ENCODE results near the gene SUPT5H.
A peak's percentile ranks its signal among the peaks of the same experiment; 100 is the strongest.
"Not testable (repeated sequence)": the region's sequence is repeated elsewhere in the genome, so short reads cannot be mapped to it uniquely, and the experiment has no call there.

The SUPT5H gene

DNA sequence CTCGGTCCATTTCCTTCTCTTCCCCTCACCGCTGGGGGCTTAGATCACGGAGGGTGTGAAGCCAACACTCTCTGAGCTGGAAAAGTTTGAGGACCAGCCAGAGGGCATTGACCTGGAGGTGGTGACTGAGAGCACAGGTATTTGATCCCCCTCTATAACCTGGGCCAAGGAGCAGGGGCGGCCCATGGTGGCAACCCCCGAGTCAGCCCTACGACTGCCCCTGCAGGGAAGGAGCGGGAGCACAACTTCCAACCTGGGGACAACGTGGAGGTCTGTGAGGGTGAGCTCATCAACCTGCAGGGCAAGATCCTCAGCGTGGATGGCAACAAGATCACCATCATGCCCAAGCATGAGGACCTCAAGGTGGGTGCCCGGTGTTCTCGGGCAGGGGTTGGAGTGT, 23.7 kb downstream of the SUPT5H start:
- no peak for FAIRE-seq

- no peak for FAIRE-seq
These were observed 24.2 kb downstream of the SUPT5H start for GRCh38 chr19:39469567-39469966.

GRCh38 chr19:39470724-39471339, 25.4 kb downstream of the SUPT5H start:
- FAIRE-seq, result no peak

- no peak for FAIRE-seq
These were observed 26.6 kb downstream of the SUPT5H start for GRCh38 chr19:39471756-39472536.

DNA sequence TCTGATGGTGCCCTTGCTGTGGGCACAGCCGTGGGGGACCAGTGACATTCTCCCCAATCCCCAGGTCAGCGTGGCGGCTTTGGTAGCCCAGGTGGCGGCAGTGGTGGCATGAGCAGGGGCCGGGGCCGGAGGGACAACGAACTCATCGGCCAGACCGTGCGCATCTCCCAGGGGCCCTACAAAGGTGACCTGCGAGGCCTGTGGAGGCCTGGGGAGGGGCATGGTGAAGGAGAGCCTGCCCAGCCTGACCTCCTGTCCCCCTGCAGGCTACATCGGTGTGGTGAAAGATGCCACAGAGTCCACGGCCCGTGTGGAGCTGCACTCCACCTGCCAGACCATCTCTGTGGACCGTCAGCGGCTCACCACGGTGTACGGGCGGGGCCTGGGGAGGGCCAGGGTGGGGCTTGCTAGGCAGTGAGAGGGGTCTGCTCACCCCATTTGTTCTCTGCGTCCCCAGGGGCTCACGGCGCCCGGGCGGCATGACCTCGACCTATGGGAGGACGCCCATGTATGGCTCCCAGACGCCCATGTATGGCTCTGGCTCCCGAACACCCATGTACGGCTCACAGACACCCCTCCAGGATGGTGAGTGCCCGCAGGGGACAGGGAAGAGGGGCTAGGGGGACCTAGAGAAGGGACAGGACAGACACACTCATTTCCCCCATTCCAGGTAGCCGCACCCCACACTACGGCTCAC, 27.5 kb downstream of the SUPT5H start:
- FAIRE-seq, result no peak

- no peak for FAIRE-seq
These were observed 28.1 kb downstream of the SUPT5H start for GRCh38 chr19:39473443-39473960.

DNA sequence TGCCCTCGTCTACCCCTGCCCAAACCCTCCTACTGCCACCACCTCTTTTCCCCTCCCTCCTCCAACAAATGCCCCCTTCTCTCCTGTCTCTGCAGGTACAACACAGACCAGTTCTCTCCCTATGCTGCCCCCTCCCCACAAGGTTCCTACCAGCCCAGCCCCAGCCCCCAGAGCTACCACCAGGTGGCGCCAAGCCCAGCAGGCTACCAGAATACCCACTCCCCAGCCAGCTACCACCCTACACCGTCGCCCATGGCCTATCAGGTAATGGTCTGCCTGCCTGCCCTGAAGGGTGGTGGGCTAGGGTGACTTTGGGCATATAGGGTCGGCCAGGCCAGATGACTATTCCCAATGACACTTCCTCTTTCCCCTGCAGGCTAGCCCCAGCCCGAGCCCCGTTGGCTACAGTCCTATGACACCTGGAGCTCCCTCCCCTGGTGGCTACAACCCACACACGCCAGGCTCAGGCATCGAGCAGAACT, 28.8 kb downstream of the SUPT5H start:
- no peak for FAIRE-seq

GRCh38 chr19:39475748-39476147, 30.4 kb downstream of the SUPT5H start:
- no peak for FAIRE-seq

DNA sequence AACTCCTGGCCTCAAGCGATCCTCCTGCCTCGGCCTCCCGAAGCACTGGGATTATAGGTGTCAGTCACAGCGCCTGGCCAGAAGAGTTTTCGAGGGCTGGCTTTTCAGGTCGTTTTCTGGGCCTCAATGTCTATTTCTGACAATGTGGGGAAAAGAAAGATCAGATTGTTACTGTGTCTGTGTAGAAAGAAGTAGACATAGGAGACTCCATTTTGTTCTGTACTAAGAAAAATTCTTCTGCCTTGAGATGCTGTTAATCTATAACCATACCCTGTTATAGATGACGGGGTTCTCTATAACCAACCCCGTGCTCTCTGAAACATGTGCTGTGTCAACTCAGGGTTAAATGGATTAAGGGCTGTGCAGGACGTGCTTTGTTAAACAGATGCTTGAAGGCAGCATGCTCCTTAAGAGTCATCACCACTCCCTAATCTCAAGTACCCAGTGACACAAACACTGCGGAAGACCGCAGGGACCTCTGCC, 34.0 kb downstream of the SUPT5H start:
- FAIRE-seq, result not testable (repeated sequence)

DNA sequence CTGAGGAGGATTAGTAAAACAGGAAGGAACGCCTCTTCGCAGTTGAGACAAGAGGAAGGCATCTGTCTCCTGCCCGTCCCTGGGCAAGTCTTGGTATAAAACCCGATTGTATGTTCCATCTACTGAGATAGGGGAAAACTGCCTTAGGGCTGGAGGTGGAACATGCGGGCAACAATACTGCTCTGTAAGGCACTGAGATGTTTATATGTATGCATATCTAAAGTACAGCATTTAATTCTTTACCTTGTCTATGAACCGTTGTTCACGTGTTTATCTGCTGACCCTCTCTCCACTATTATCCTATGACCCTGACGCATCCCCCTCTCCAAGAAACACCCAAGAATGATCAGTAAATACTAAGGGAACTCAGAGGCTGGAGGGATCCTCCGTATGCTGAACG, 34.5 kb downstream of the SUPT5H start:
- FAIRE-seq, result no peak

DNA sequence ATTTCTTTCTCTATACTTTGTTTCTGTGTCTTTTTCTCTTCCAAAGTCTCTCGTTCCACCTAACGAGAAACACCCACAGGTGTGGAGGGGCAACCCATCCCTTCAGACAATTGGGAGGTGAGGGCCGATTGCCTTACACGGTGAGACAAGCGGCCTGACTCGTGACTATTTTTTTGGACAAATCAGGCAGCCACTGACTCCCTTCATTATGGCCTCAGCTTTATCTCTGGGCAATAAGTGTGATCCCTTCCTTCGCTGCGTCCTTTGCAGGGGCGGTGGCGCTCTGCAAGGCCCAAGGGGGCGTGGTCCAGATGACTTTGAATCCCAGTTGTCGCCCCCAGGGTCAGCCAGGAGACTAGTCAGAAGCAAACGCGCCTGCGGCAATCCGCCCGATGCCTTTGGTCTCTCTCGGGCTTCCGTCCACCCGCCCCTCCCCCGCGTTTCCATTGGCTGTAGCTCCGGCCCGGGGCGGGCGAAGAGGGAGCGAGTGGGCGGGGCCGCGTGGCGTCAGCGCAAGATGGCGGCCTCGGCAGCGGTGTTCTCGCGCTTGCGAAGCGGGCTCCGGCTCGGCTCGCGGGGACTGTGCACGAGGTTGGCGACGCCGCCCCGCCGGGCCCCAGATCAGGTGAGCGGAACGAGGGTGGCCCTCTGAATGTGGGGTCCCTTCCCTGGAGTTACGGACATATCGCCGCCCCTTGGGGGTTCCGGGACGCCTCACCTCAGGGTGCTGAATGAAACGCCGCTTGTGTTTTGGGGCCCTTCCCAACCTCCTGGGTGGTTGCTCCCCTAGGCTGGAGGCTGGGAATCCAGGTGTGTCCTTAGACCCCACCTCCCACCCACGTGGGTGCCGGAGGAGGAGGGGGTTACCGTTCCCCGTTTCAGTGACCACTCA, 35.2 kb downstream of the SUPT5H start, which contains the start of gene TIMM50:
TIMM50 (plus strand) TSS at position 502 of the 892 bp plus-strand sequence; CDS start at position 518, 16 bp downstream.
- FAIRE-seq, result peak; percentile 83

- no peak for FAIRE-seq
These were observed 35.8 kb downstream of the SUPT5H start for GRCh38 chr19:39481229-39481545.

DNA sequence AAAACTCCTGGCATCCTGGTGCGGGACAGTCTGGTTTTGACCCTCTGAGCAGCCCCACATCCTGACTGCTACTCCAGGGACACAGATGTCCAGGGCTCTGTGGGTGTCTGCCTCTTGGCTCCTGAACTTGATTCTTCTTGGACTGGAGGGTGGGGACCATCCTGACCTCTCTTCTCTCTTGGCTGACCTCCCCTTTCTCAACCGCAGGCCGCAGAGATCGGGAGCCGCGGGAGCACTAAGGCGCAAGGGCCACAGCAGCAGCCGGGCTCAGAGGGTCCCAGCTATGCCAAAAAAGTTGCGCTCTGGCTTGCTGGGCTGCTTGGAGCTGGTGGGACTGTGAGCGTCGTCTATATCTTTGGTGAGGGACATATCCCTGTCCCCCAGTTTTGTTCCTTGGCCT, 36.3 kb downstream of the SUPT5H start:
- FAIRE-seq, result no peak

- FAIRE-seq, result no peak
These were observed 37.8 kb downstream of the SUPT5H start for GRCh38 chr19:39483141-39483540.

DNA sequence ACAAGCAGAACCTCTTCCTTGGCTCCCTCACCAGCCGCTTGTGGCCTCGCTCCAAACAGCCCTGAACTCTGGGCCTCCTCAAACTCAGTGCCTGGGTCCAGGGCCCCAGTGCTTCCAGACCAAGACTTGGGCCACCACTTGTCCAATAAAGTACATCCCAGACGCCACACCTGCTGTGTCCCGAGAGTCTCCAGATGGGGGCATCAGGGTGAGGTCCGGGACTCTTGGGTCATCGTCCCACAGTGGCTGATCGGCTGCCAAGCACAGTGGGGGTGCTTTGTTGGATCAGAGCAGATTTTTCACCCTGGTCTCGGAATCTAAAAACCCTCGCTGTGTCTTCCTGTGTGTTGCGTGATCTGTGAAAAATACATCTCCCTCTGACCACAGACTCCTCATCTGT, 44.4 kb downstream of the SUPT5H start:
- FAIRE-seq, result no peak

DNA sequence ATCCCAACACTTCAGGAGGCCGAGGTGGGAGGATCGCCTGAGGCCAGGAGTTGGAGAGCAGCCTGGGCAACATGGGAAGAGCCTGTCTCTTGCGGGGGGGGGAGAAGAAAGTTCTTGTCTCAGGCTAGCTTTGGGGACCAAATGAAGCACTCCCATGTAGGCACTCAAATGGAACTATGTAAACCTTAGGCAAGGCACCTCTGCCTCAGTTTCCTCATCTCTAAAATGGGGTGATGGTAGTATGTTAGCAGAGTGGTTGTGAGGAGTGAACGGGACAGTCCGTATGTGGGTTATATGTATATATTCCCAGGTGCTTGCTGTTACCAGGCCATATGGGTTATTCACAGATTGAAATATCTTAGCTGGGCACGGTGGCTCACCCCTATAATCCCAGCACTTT, 46.8 kb downstream of the SUPT5H start:
- no peak for FAIRE-seq

DNA sequence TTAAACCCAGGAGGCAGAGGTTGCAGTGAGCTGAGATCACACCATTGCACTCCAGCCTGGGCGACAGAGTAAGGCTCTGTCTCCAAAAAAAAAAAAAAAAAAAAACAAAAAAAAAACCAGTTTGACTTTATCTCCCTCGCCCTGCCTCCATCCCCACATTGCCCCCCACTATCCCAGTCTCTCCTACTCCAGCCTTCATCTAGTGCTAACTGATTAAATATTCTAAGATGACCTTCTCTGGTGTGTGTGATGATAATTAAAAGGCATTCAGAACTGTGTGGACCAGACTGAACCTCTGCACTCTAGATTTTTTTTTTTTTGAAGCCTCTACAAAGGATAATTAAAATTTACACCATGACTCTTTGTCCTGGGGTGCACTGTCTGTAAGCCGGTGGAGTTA, 47.4 kb downstream of the SUPT5H start:
- FAIRE-seq, result no peak

- FAIRE-seq, result no peak
These were observed 49.3 kb downstream of the SUPT5H start for GRCh38 chr19:39494661-39495060.

GRCh38 chr19:39496063-39496462, 50.7 kb downstream of the SUPT5H start:
- no peak for FAIRE-seq

GRCh38 chr19:39497701-39497995, 52.3 kb downstream of the SUPT5H start:
- no peak for FAIRE-seq

DNA sequence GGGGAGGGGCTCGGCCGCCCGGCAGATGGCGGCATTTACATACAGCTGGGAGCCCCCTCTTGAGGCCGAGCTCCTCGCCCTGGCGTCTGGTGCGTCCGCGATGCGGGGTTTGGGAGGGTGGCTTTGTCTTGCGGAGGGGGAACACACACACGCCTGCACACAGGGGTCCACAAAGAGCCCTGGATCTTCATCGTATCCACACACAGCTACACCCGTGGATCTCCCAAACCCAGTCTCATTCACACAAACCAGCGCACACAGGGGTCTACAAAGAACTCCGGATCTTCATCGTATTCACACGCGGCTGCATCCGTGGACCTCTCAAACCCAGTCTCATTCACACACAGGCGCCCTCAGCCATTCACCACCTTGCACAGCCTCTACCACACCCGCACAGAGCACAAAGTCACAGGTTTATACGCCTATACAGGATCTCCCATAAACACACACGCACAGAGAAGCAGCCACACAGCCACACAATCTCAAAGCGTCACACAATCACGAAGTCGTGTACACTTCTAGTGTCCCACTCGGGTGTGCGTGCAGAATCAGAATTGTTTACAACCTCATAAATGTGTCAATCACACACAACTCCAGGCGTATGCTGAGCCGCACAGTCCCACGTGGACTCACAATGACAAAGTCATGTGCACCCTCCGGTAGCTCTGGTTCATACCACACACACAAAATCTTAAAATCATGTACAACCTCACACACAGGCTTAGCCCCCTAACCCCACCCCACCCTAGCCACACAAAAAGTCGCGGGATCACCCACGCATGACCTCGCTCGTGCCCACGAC, 52.8 kb downstream of the SUPT5H start:
- FAIRE-seq, result no peak

Measured in endometrium (tissue), 2 donors.